ENCODE data around the gene PRKCB. TPM values are rescaled to one million over a fixed set of nuclear protein-coding genes. Genes with fewer than 3 reads are reported as not detected.

The PRKCB gene
- total and polyA plus RNA-seq, 2 of the 8 experiments (the other 6 are each of a cell fraction or from before 2014, with no cell fraction given): 7.1 to 12.1 TPM

GRCh38 chr16:23795378-23795777 is 40.4 kb upstream of the PRKCB start:
- Histone ChIP-seq H3K18ac (ENCODE audit: extremely low read depth, low read length) (no peak overlapping the region), H3K23ac (ENCODE audit: insufficient read length) (no peak overlapping the region), H2BK5ac (ENCODE audit: low read depth, low read length) (no peak overlapping the region), H3K4me1 (replicated peaks in 1 of 4; ENCODE audit: control insufficient read depth in 3 of 4, insufficient read depth in 4 of 4, low read length in 3 of 4) (peaks cover 0 to 6% (median 0%) of the 10 kb centered on the region in 4 experiments; a peak in 2 of 7 replicates), H3K4me2 (ENCODE audit: insufficient read depth in 1 of 2, low read depth in 2 of 2, low read length in 2 of 2) (no peak overlapping the region), H3K56ac (replicated peaks; ENCODE audit: insufficient read length, low read depth, low read length) (no peak overlapping the region), H2AFZ (ENCODE audit: low read length) (no peak overlapping the region), H4K8ac (ENCODE audit: extremely low read depth, insufficient read depth, low read length) (no peak overlapping the region), H2BK20ac (ENCODE audit: low read length) (no peak overlapping the region), H4K20me1 (replicated peaks in 1 of 2; ENCODE audit: control insufficient read depth in 1 of 2, insufficient read depth in 2 of 2, low read length in 2 of 2) (no peaks in the 10 kb centered on the region), H3K79me1 (ENCODE audit: low read depth, low read length) (no peaks in the 10 kb centered on the region), H2BK12ac (ENCODE audit: low read depth, low read length) (no peak overlapping the region), H4K91ac (replicated peaks; ENCODE audit: insufficient read length, low read length) (no peak overlapping the region), H3K23me2 (ENCODE audit: low read depth, low read length) (no peaks in the 10 kb centered on the region), H3K9ac (replicated peaks in 1 of 4; ENCODE audit: extremely low read depth in 1 of 4, low read depth in 3 of 4, low read length in 3 of 4) (no peak overlapping the region), H3K27ac (ENCODE audit: low read depth, low read length) (no peak overlapping the region), H4K5ac (ENCODE audit: insufficient read length, low read depth, low read length) (no peak overlapping the region), H3K36me3 (ENCODE audit: control insufficient read depth in 2 of 4, insufficient read depth in 4 of 4, low read length in 3 of 4) (no peaks in the 10 kb centered on the region), H3K9me3 (ENCODE audit: insufficient read depth in 2 of 2, low read depth in 1 of 2, low read length in 1 of 2) (no peaks in the 10 kb centered on the region), H3K14ac (ENCODE audit: insufficient read length) (no peak overlapping the region), H2BK15ac (ENCODE audit: low read length) (no peak overlapping the region), H3K27me3 (replicated peaks in 1 of 4; ENCODE audit: control insufficient read depth in 3 of 4, extremely low read depth in 1 of 4, insufficient read depth in 3 of 4, low read length in 3 of 4) (no peaks in the 10 kb centered on the region), H2AK5ac (ENCODE audit: low read depth, low read length) (no peak overlapping the region), H3K4me3 (ENCODE audit: extremely low read depth in 1 of 4, insufficient read depth in 2 of 4, low read depth in 3 of 4, low read length in 4 of 4) (no peak overlapping the region), H3K79me2 (ENCODE audit: control insufficient read depth in 1 of 2, insufficient read depth in 2 of 2, low read length in 2 of 2) (no peaks in the 10 kb centered on the region), H3K4ac (replicated peaks; ENCODE audit: insufficient read length, low read depth, low read length) (no peak overlapping the region), H2BK120ac (replicated peaks; ENCODE audit: low read depth, low read length) (no peak overlapping the region)
- 89% methylated on average over 6 of the region's 6 CpGs; no CpG with 5 or more reads in 1 of the 2 experiments for WGBS, 2 experiments (ENCODE audit: extremely low coverage in 1 of 2, insufficient coverage in 1 of 2, insufficient read length in 1 of 2, insufficient replicate concordance in 2 of 2, low coverage in 1 of 2, low lambda C conversion rate in 2 of 2, missing lambda C conversion rate in 1 of 2)
- CTCF ChIA-PET (ENCODE audit: partially characterized antibody): interaction anchor here (1.5 to 1.6 kb wide), 2 partner anchors 8 to 250 kb away, joined by 5 to 7 read pairs; no protein-coding TSS in a partner anchor
- no peak for FAIRE-seq
- POLR2A ChIA-PET (ENCODE audit: partially characterized antibody): no interaction called here
- DNase-seq (ENCODE audit: low read depth in 1 of 2, low spot score in 2 of 2): no peak
- no peak for TF ChIP-seq JUND (IDR thresholded peaks at IDR 0.05; ENCODE audit: low read length)
- TF ChIP-seq ATF2 (IDR thresholded peaks at IDR 0.05; ENCODE audit: low read length): no peak
- TF ChIP-seq CHD1 (IDR thresholded peaks at IDR 0.05; ENCODE audit: low read depth, low read length): no peak
- no peak for TF ChIP-seq TAF7 (optimal IDR thresholded peaks at IDR 0.05; ENCODE audit: borderline replicate concordance, low read depth, low read length)
- TF ChIP-seq E2F6 (IDR thresholded peaks at IDR 0.05): no peak
- no peak for TF ChIP-seq USF2 (IDR thresholded peaks at IDR 0.05; ENCODE audit: low read length)
- TF ChIP-seq SUZ12 (IDR thresholded peaks at IDR 0.05; ENCODE audit: low read length): no peak
- no peak for TF ChIP-seq JUN (IDR thresholded peaks at IDR 0.05; ENCODE audit: low read depth, low read length)
- no peak for TF ChIP-seq GABPA (IDR thresholded peaks at IDR 0.05; ENCODE audit: borderline replicate concordance, insufficient read depth, low read length)
- TF ChIP-seq BACH1 (IDR thresholded peaks at IDR 0.05; ENCODE audit: low read length): no peak
- no peak for TF ChIP-seq HDAC6 (IDR thresholded peaks at IDR 0.05; ENCODE audit: low read depth, low read length)
